Esophagus squamous epithelium (tissue), 4 donors: Measurements from ENCODE around the gene OR4D1.

ENCODE experiments used
- POLR2A ChIP-seq, 4 donors: fragments of 450-650 bp; IDR thresholded peaks; one replicate each; pipeline ENCODE4 v1.6.1; 2017; ENCODE audit warnings: antibody characterized with exemption in 4 of 4, mild to moderate bottlenecking in 4 of 4, moderate library complexity in 3 of 4
- TF ChIP-seq, protein P1 (sequence below), 6 experiments: fragments of 450-650 bp in 4 of 6; fragments of 200-600 bp in 2 of 6; sonication (generic) in 2 of 6; IDR thresholded peaks; one replicate each; pipeline ENCODE4 v1.5.1; 2016 to 2019; ENCODE audit warnings: antibody characterized with exemption in 6 of 6, mild to moderate bottlenecking in 4 of 6, moderate library complexity in 4 of 6

GRCh38 chr17:58100506-58100905 is 47.7 kb upstream of the OR4D1 start:
- TF ChIP-seq, protein P1, sequence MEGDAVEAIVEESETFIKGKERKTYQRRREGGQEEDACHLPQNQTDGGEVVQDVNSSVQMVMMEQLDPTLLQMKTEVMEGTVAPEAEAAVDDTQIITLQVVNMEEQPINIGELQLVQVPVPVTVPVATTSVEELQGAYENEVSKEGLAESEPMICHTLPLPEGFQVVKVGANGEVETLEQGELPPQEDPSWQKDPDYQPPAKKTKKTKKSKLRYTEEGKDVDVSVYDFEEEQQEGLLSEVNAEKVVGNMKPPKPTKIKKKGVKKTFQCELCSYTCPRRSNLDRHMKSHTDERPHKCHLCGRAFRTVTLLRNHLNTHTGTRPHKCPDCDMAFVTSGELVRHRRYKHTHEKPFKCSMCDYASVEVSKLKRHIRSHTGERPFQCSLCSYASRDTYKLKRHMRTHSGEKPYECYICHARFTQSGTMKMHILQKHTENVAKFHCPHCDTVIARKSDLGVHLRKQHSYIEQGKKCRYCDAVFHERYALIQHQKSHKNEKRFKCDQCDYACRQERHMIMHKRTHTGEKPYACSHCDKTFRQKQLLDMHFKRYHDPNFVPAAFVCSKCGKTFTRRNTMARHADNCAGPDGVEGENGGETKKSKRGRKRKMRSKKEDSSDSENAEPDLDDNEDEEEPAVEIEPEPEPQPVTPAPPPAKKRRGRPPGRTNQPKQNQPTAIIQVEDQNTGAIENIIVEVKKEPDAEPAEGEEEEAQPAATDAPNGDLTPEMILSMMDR (IDR thresholded peaks at IDR 0.05) = no peak
- no peak for TF ChIP-seq POLR2A (IDR thresholded peaks at IDR 0.05)
